ENCODE data around the gene KCNQ1.

- TF ChIP-seq CTCF (IDR thresholded peaks at IDR 0.05) (no peak), POLR2A (IDR thresholded peaks at IDR 0.05) (no peak)
Measured at GRCh38 chr11:2663915-2664314, 219.1 kb downstream of the KCNQ1 start.
